C4-2B (cell line): ENCODE results near the gene COL4A1.

ENCODE experiments used
- CTCF ChIP-seq: fragments of 450-650 bp; conservative IDR thresholded peaks from 2 replicates; pipeline ENCODE4 v1.5.1; 2017; ENCODE audit warnings: mild to moderate bottlenecking
- ZFX ChIP-seq: fragments of 450-650 bp; IDR thresholded peaks from 2 replicates; pipeline ENCODE4 v1.6.1; 2017

- TF ChIP-seq CTCF (peak; percentile 74), ZFX (no peak)
Measured at GRCh38 chr13:110137680-110138009, 169.3 kb downstream of the COL4A1 start.
